ENCODE data around the gene BRF1. TPM values are rescaled to one million over a fixed set of nuclear protein-coding genes. Genes with fewer than 3 reads are reported as not detected.

BRF1 gene
- total and polyA plus RNA-seq, 2 of the 8 experiments (the other 6 are each of a cell fraction or from before 2014, with no cell fraction given) = 7.7 to 18.3 TPM

- Histone ChIP-seq H2BK15ac (ENCODE audit: low read length) (no peak overlapping the region), H4K20me1 (replicated peaks in 1 of 2; ENCODE audit: control insufficient read depth in 1 of 2, insufficient read depth in 2 of 2, low read length in 2 of 2) (peaks cover 9% of the 10 kb centered on the region in 2 experiments), H2BK120ac (replicated peaks; ENCODE audit: low read depth, low read length) (no peak overlapping the region), H4K5ac (ENCODE audit: insufficient read length, low read depth, low read length) (no peak overlapping the region), H2BK5ac (ENCODE audit: low read depth, low read length) (no peak overlapping the region), H3K4ac (replicated peaks; ENCODE audit: insufficient read length, low read depth, low read length) (no peak overlapping the region), H4K91ac (replicated peaks; ENCODE audit: insufficient read length, low read length) (no peak overlapping the region), H3K79me1 (ENCODE audit: low read depth, low read length) (peaks cover 8% of the 10 kb centered on the region; the same call in 1 of the 2 replicates), H3K56ac (replicated peaks; ENCODE audit: insufficient read length, low read depth, low read length) (no peak overlapping the region), H3K23ac (ENCODE audit: insufficient read length) (no peak overlapping the region), H3K23me2 (ENCODE audit: low read depth, low read length) (no peaks in the 10 kb centered on the region), H3K4me2 (ENCODE audit: insufficient read depth in 1 of 2, low read depth in 2 of 2, low read length in 2 of 2) (no peak overlapping the region), H2BK20ac (ENCODE audit: low read length) (no peak overlapping the region), H2BK12ac (ENCODE audit: low read depth, low read length) (no peak overlapping the region), H3K9ac (replicated peaks in 1 of 4; ENCODE audit: extremely low read depth in 1 of 4, low read depth in 3 of 4, low read length in 3 of 4) (no peak overlapping the region), H3K4me3 (ENCODE audit: extremely low read depth in 1 of 4, insufficient read depth in 2 of 4, low read depth in 3 of 4, low read length in 4 of 4) (no peak overlapping the region), H3K4me1 (replicated peaks in 1 of 4; ENCODE audit: control insufficient read depth in 3 of 4, insufficient read depth in 4 of 4, low read length in 3 of 4) (peaks cover 0 to 6% (median 3%) of the 10 kb centered on the region in 4 experiments; a peak in 4 of 7 replicates), H3K14ac (ENCODE audit: insufficient read length) (no peak overlapping the region), H3K9me3 (ENCODE audit: insufficient read depth in 2 of 2, low read depth in 1 of 2, low read length in 1 of 2) (no peaks in the 10 kb centered on the region), H2AK5ac (ENCODE audit: low read depth, low read length) (no peak overlapping the region), H3K36me3 (ENCODE audit: control insufficient read depth in 2 of 4, insufficient read depth in 4 of 4, low read length in 3 of 4) (no peaks in the 10 kb centered on the region), H3K27me3 (replicated peaks in 1 of 4; ENCODE audit: control insufficient read depth in 3 of 4, extremely low read depth in 1 of 4, insufficient read depth in 3 of 4, low read length in 3 of 4) (no peaks in the 10 kb centered on the region), H2AFZ (ENCODE audit: low read length) (no peak overlapping the region), H3K27ac (ENCODE audit: low read depth, low read length) (no peak overlapping the region), H4K8ac (ENCODE audit: extremely low read depth, insufficient read depth, low read length) (no peak overlapping the region), H3K18ac (ENCODE audit: extremely low read depth, low read length) (no peak overlapping the region), H3K79me2 (ENCODE audit: control insufficient read depth in 1 of 2, insufficient read depth in 2 of 2, low read length in 2 of 2) (peaks cover 0 to 12% of the 10 kb centered on the region in 2 experiments; a peak in 1 of 4 replicates)
- WGBS, 2 experiments (ENCODE audit: extremely low coverage in 1 of 2, insufficient coverage in 1 of 2, insufficient read length in 1 of 2, insufficient replicate concordance in 2 of 2, low coverage in 1 of 2, low lambda C conversion rate in 2 of 2, missing lambda C conversion rate in 1 of 2) = 81% methylated on average over 16 of the region's 16 CpGs; no CpG with 5 or more reads in 1 of the 2 experiments
- ChIA-PET POLR2A (ENCODE audit: partially characterized antibody) (no interaction called here), CTCF (ENCODE audit: partially characterized antibody) (interaction anchor here (0.7 to 2.7 kb wide), 18 partner anchors 10 to 92 kb away, joined by 3 to 14 read pairs (median 4); no protein-coding TSS in a partner anchor)
- FAIRE-seq (no peak), DNase-seq (ENCODE audit: low read depth in 1 of 2, low spot score in 2 of 2) (no peak)
- no peak for TF ChIP-seq ASH2L (IDR thresholded peaks at IDR 0.05; ENCODE audit: low read length)
- no peak for TF ChIP-seq CTBP2 (IDR thresholded peaks at IDR 0.05; ENCODE audit: borderline replicate concordance, insufficient read depth, insufficient read length, low read length)
- TF ChIP-seq HDAC2 (IDR thresholded peaks at IDR 0.05; ENCODE audit: borderline replicate concordance in 1 of 2, low read depth in 2 of 2, low read length in 2 of 2) = no peak
- no peak for TF ChIP-seq JUN (IDR thresholded peaks at IDR 0.05; ENCODE audit: low read depth, low read length)
- no peak for TF ChIP-seq RNF2 (IDR thresholded peaks at IDR 0.05; ENCODE audit: borderline replicate concordance, low read depth, low read length, missing control alignments, poor library complexity, severe bottlenecking)
- TF ChIP-seq CREB1 (IDR thresholded peaks at IDR 0.05) = no peak
- TF ChIP-seq KDM4A (IDR thresholded peaks at IDR 0.05; ENCODE audit: low read depth, low read length, severe bottlenecking) = no peak
- TF ChIP-seq RFX5 (IDR thresholded peaks at IDR 0.05; ENCODE audit: borderline replicate concordance, low read depth, low read length) = no peak
- TF ChIP-seq SP1 (IDR thresholded peaks at IDR 0.05; ENCODE audit: low read depth, low read length) = no peak
- TF ChIP-seq SUZ12 (IDR thresholded peaks at IDR 0.05; ENCODE audit: low read length) = no peak
- no peak for TF ChIP-seq SP2 (IDR thresholded peaks at IDR 0.05; ENCODE audit: low read length)
- TF ChIP-seq CHD1 (IDR thresholded peaks at IDR 0.05; ENCODE audit: low read depth, low read length) = no peak
- no peak for TF ChIP-seq NANOG (IDR thresholded peaks at IDR 0.05; ENCODE audit: insufficient read depth, low read depth, low read length, poor library complexity, severe bottlenecking)
Observed at GRCh38 chr14:105282098-105282725, 18.6 kb downstream of the BRF1 start.
